ENCODE data around the gene FOXRED2.
A peak's percentile ranks its signal among the peaks of the same experiment; 100 is the strongest.
"Not testable (repeated sequence)": the region's sequence is repeated elsewhere in the genome, so short reads cannot be mapped to it uniquely, and the experiment has no call there.

Gene FOXRED2

DNA sequence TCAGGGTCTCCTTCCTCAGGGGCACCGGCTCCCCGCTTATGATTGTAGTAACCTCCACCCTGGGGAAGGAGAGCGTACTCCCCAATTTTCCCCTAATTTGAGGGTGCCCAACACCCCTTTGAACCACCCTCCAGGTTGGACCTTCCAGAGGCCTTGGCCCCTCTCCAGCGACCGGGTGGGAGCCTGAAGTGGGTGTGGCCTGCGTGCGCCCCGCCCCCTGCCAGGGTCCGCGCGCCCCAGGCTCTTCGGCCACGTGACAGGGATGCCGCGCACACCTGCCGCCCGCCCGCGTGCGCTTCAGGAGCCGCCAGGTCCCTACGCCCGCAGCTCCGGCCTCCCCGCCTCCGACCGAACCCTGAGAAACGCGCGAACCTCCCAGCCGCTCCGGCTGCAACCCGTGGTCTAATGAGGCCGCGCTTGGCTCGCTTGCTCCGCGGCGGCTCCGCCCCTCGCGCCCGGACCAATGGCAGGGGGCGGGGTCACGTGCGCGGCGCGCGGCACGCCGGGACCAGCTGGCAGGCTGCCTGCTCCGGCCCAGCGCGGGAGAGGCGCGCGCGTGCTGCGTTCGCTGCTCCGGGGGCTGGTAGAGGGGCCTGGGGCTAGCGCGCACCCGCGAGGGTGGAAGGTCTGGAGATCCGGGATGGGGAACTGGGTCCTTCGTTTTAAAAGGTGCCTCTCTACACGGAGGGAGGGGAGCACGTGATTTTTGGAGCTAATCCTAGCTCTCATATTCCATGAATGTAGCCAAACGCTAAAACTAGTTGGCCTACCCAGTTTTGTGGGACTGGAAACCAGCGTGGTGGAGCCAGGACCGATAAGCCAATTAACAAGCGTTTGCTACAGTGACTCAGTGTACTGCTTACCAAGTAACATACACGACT is at the start of gene FOXRED2:
Gene FOXRED2 (minus strand): TSS at position 404 of the 881 bp plus-strand sequence. CDS start 618 bp downstream, outside the sequence.
- peak; percentile 91 for DNase-seq

DNA sequence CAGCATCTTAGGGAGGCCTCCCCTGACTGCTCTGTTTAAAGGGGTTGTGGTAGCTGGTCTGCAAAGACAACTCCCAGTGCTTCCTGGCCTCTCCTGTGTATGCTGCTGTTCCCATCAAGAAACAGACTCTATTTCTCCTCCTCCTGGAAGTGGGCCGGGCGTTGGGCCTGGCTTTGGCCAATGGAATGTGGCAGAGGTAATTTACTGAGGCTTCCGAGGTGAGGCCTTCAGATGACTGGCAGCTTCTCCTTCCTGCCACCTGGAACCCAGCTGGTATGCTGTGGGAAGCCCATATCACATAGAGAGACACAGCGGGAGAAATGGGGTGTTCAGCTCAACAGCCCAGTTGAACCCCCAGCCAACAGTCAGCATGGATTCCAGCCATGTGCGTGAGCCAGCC is 47.3 kb upstream of the FOXRED2 start:
- no peak for DNase-seq

DNA sequence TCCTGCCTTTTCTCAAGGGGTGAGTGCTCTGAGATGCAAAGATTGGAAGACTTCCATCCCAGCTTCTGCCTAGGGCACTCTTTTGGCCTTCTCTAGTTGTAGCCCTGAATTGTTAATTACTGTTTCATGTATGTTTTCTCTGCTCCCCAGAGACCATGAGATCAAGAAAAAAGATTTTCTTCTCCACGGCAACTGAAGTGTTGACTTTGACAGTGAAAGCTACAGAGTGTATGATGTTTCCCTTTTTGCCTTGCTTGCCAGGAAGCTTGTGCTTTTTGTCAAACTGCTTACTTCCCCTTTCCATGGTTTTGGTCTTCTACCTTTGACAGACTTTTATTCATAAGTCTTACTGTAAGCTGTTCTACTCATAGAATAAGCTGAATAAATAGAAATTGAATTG is 45.4 kb upstream of the FOXRED2 start:
- DNase-seq, result no peak

DNA sequence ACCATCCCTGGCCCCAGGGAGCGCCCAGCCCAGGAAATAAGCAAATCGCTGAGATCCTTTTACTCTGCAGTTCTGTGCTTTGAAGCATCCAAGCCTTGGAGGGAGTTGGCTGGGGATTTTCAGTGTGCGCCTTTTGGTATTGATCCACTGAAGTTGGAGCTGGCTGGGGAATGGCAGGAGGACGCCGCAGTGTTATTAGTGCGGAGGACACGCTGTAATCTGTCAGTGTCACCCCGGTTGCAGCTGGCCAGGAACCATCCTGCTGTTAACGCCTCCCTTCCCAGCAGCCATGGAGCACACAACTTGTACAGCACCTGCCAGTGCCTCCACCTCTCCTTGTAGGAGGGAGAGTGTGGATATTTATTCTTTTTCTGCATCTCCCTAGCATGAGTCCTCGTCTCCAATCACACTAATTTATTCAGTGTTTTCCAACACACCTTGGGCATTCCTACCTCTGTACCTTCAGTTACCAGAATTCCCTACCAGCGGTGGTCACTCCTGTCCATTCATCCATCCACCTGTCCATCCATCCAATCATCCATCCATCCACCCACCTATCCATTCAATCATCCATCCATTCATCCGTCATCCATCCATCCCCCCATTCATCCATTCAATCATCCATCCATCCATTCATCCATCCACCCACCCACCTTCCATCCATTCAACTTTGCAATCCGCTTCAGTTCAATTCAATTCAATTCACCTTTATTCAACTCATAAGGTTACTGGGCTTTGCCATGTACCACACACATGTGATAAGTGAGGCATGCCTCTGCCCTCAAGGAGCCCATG is 44.1 kb upstream of the FOXRED2 start:
- DNase-seq, result no peak

DNA sequence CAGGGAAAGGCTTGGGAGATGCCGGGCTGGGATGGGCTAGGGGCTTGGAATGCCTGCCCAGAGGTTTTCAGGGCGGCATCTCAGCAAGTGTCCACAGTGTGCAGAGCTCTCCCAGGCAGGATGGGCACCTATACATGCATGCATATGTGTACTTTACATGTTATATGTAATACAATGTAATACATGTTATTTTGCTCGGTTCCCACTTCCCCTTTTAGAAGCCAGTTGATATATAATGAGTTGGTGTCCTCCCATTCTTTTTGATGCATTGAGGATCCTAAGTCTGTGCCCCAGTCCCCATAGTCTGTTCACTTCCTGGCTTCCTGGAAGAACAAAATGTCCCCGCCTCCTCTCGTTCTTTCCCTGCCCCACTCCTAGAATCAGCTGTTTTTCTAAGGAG is 42.2 kb upstream of the FOXRED2 start:
- no peak for DNase-seq

DNA sequence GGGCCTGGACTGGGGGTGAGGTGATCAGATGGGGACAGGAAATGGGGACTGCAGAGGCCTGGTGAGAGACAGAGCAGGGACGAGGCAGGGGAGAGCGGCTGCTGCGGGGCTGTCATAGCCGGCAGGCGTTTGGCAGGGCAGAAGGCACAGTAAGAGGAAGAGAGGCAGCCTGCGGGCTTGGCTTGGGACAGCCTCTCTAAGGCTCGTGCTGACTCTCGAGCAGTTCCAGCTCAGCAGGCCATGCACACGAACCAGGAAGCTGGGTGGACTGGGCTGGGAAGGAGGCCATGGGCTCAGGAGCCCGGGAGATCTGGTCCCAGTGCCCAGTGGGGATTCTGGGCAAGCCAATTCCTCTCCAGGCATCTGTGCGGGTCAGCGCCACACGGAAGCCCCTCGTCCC is 41.8 kb upstream of the FOXRED2 start:
- no peak for DNase-seq

DNA sequence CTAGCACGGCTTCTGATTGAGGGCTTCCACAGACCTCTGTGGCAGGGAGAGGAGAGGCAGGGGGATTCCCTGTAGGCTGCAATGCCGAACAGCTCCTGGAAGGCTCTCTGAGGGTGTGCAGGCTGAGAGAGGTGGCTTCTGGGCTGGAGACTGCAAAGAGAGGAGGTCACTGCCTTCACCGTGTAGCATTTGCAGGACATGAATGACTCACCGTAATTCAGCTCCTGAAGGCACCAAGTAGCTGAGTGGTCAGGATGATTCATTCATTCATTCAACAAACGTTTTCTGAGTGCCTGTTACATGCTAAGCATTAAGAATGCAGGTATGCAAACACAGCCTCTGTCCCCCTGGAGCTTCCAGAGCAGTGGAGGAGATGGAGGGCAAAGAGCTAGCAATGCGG is 40.1 kb upstream of the FOXRED2 start:
- no peak for DNase-seq

DNA sequence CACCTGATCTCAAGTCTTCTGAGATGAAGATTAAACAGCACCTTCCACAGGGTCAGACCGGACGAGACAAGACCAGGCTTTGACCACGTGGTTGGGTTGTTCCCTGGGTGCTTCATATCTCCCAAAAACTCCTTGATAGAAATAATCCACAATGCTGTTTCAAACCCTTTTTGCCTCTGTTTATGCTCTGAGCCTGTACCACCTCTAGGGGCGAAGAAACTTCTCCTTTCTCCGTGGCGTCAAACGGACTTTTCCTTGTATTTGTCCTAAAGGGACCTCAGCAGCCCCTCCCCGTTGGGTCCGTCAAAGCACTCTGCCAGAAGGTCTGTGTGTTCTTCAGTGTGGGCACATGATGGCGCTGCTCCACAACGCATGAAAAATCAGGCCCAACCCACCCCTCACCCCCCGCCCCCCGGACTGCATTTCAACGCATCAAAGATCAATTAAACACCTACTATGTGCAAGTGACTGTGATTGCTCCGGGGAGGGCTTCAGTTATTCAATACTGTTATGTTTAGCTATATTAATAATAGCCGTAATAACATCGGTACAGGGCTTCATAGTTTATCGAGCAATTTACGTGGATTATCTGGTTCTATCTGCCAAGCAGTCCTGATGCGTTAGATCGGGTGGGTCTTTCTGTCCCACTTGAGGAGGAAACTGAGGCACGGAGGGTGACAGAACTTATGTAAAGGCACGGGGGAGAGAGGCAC is 39.4 kb upstream of the FOXRED2 start:
- DNase-seq, result peak; percentile 28

DNA sequence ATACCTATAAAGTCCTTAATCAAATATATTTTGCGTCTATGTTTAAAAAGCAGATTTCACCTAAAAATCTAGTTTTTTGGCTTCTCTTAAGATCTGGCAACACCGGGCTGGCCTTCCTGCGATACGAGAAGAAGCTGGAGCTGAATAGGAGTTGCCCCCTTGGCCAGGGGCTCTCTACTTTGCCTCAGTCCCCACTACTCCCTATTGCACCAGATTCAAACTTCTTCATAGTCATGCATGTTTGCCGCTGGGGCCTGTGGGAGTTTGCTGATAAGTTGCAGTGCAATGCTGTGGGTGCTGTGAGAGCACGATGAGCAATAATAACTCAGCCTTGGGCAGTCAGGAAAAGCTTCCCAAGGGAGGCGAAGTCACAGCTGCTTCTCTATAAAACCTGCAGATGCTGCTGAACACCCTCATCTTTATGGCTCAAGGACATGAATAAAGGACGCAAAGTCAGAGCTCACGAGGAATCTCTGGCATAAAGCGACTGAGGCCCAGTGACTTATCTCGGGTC is 37.3 kb upstream of the FOXRED2 start:
- DNase-seq, result no peak

DNA sequence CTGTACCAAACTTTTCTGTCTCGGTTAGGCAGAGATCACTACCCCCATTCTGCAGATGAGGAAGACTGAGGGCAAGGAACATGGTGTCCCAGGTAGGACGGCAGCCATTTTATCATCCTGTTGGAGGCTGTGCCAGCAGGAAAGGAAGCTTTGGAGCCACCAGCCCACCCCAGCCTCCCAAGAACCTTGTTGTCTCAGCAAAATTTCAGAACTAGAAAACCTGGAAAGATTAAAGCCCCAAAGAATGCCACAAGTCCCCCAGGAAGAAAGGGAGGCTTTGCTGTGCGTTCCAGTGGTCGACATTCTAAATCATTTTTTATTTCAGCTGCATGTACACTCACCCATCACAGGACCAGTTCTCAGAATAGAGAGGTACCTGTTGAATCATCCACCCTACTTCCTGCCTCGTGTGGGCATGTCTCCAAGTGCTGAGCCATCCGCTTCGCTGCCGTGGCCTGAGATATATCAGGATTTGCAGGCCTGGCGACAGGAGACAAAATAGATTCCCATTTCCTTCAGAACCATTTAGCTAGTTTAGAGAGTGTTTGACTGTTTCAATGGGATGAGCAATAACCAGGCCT is 35.1 kb upstream of the FOXRED2 start:
- peak; percentile 49 for DNase-seq

DNA sequence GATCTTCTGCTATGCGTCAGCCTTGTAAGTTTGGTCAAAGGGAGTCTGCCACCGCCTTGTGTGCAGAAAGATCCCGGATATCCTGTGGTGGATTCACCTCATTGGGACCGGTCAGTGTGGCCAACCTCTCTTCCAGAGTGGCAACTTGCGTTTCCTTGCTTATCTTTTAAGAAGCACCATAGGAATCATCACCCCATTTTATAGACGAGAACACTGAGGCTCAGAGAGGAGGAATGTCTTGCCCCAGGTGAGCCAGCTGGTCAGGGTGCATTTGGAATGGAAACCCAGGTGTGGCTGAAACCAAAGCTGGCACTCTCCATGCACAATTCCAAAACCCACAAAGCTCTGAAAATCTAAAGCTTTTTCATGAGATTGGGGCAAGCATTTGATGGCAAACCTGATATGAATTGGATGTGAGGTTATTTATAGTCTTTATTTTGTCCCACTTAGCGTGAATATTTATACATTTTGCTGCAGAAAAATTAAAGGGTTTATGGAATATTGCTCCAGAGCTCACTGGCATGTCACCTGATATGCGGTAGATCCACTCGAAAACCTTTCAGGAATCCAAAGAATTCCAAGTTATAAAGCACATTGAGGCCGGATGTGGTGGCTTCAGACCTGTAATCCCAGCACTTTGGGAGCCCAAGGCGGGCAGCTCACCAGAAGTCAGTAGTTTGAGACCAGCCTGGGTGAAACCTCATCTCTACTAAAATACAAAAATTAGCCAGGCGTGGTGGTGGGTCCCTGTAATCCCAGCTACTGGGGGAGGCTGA is 34.2 kb upstream of the FOXRED2 start:
- no peak for DNase-seq

DNA sequence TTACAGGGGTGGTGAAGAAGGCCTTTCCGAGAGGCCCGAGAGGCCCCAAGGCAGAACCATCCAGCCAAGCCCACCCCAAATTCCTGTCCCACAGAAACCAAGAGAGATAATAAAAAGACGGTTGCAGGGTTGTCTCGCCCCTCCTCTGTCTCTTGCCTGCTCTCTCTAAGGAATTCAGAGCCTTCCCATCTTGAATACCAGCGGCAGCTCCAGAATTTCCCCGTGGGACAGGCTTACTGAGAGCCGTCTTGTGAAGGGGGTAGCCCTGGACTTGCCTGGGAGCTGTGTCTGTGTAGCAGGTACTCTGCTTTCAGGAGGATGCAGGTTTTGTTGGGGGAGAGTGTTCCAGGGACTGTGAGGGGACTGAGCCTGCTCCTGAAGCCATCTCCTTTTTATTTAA is 31.7 kb upstream of the FOXRED2 start:
- DNase-seq, result no peak

DNA sequence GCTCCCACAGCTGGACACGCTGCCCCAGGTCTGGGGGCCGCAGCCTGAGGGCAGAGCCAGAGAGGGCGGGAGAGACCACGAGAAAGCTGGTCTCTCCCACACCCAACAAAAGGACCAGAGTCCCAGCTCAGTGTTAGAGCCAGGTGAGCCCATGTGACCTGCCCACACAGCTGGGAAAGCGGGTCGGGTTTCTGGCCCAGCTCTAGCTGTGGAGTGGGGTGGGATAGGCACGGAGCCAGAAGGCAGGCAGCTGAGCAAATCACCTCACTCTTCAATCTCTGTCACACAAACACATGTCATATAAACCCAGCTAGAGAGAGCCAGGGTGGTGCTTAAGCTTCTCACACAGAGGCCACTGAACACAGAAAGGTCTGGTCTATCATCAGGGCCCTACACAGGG is 29.9 kb upstream of the FOXRED2 start:
- no peak for DNase-seq

DNA sequence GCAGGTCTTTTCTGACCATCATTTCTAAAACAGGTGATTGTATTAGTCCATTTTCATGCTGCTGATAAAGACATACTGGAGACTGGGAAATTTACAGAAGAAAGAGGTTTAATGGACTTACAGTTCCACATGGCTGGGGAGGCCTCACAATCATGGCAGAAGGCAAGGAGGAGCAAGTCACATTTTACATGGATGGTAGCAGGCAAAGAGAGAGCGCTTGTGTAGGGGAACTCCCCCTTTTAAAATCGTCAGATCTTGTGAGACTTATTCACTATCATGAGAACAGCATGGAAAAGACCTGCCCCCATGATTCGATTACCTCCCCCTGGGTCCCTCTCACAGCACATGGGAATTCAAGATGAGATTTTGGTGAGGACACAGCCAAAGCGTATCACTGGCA is 26.5 kb upstream of the FOXRED2 start:
- DNase-seq, result not testable (repeated sequence)

DNA sequence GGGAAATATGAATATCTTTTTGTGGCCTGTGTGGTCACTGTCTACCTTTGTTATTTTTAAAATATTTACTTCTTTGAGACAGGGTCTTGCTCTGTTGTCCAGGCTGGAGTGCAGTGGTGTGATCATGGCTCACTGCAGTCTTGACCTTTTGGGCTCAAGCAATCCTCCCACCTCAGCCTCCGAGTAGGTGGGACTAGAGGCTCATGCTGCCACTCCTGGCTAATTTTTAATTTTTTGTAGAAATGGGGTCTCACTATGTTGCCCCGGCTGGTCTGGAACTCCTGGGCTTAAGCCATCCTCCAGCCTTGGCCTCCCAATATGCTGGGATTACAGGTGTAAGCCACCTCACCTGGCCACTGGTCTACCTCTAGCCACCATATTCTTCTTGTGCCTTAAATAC is 25.6 kb upstream of the FOXRED2 start:
- no peak for DNase-seq

DNA sequence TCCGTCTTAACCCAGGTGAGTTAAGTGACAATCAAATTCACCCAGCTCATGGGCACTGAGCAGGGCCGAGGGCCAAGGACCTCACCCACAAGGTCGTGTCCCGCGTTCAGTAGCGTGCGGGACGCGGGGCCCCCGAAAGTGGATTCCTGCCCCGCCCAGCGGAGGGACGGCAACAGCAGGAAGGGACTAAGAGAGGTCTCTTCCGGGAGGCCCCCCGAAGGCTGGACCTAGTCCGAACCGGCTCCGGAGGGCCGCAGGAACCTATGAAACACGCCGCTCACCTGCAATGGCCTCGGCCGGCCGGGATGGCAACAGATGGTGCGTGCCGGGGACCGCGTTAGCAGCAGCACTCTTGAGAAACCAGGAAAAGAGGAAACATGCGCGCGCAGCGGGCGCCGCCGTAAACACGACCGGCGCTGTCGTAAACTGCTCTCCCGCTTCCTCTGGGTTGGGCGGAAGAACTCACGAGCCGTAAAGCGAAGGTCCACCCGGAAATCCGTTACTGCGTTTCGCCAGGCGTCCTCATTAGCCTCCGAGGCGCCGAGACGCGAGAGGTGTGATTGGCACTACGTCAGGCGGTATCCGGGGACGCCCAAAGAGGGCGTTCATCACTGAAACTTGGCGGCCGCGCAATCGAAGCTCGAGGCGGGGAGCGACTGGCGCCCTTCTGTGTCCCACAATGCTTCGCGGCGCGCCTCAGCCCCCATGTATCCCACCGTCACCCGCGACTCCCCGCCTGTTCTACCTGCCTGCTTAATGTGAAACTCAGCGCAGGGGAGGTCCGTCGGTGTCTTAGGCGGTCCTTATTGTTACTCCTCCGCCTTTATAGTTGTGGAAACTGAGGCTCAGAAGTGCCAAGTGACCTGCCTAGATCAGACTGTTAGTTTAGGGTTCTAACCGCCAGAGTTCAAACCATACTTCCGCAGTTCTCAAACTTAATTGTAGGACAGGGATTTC is 22.2 kb upstream of the FOXRED2 start, which contains the start of gene EIF3D:
Gene EIF3D (minus strand): TSS at position 372 of the 957 bp plus-strand sequence. CDS start 3,045 bp downstream, outside the sequence.
- DNase-seq, result peak; percentile 97

DNA sequence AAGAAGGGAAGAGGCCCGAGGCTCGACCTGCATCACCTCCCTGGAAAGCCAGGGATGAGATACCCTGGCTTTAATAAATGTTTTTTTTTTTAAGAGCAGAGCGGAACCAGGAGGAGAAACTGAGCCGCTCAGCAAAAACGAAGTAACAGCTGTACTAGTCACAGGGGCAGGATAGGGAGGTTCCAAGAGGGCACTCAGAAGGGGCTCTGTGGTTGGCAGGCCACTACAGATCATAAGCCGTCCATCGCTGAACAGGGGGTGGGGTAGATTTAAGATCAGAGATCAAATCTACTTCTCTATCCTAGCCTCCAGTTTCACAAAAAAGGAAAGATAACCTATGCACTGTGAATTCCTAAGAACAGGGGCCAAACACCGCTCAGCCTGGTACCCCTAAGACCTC is 21.5 kb upstream of the FOXRED2 start:
- no peak for DNase-seq

DNA sequence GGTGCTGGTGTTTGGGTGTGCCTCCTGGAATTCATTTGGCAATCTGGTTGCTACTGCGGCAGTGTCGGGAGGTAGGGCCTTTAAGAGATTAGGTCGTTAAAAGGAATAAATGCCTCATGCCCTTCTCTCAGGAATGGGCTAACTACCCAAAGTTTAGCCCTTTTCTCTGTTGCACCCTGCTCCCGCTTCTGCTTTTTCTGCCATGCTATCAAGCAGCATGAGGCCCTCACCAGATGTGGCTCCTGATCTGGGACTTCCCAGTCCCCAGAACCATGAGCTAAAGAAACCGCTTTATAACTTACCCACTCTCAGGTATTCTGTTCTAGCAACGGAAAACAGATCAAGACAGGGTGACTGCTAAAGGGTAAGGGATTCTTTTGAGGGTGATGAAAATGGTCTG is 15.8 kb upstream of the FOXRED2 start:
- no peak for DNase-seq

DNA sequence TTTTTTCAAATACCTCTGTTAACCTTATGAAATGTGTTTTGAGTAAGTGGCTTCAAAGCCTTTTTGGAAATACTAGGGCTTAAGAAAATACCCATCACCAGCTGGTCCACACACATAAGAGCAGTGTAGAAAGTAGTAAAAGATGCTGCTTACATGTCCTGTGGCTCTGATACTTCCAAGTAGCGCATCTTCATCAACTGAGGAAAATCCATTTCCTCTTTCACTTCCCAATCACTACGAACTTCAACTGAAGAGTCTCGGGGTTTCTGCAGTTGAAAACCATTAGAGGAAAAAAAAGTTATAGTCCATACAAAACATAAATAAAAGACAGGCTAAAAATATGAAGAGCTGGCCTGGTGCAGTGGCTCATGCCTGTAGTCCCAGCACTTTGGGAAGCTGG is 13.6 kb upstream of the FOXRED2 start:
- no peak for DNase-seq

DNA sequence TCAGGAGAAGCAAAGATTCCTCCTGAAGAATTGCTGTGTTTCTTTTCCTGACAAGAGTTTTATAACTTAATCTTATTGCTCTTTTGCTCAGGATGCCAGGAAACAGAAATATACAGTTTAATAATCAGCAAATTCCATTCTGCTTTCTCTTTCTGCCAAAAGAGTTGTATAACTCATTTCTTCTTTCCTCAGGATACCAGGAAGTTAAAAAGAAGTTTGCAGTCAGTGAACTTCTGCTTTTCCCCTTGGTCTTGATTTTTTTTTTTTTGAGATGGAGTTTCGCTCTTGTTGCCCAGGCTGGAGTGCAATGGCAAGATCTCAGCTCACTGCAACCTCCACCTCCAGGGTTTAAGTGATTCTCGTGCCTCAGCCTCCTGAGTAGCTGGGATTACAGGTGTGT is 13.1 kb upstream of the FOXRED2 start:
- DNase-seq, result not testable (repeated sequence)

DNA sequence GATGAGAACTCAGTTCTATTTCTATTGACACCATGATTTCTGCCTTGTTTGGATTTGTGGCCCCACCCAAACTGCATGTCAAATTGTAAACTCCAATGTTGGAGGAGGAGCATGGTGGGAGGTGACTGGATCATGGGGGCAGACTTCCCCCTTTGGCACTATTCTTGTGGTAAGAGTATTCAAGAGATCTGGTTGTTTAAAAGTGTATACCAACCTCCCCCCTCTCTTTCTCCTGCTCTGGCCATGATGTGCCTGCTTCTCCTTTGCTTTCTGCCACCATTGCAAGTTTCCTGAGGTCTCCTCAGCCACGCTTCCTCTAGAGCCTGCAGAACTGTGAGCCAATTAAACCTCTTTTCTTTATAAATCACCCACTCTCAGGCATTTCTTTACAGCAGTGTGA is 7.9 kb upstream of the FOXRED2 start:
- DNase-seq, result no peak

Measured in CD4-positive, alpha-beta T cell treated with Interleukin-6 for 4 hours (primary cell).